LNCaP clone FGC (cell line): ENCODE data around the gene PHETA1.
"Not testable (repeated sequence)": the region's sequence is repeated elsewhere in the genome, so short reads cannot be mapped to it uniquely, and the experiment has no call there.

Experiments used
- DNase-seq: peaks from one replicate; pipeline ENCODE4 v3.0.0-alpha.2; 2011; ENCODE audit warnings: low read depth
- H3K4me3 ChIP-seq: 2 replicates; pipeline ENCODE4 v1.5.1; 2011; ENCODE audit warnings: mild to moderate bottlenecking, low read depth, low read length, control low read depth
- CTCF ChIP-seq: IDR thresholded peaks from 2 replicates; pipeline ENCODE4 v1.5.1; 2012; ENCODE audit warnings: mild to moderate bottlenecking; ENCODE audit not compliant: control insufficient read depth, insufficient read depth; ENCODE audit errors: extremely low read depth

PHETA1 gene

GRCh38 chr12:111337371-111337770 lies 31.5 kb downstream of the PHETA1 start:
- no peak for DNase-seq
- no peak overlapping the region for H3K4me3 ChIP-seq
- no peak for TF ChIP-seq CTCF

GRCh38 chr12:111336411-111336810 lies 32.5 kb downstream of the PHETA1 start:
- not testable (repeated sequence) for H3K4me3 ChIP-seq, DNase-seq

GRCh38 chr12:111335811-111336210 lies 33.1 kb downstream of the PHETA1 start:
- no peak for TF ChIP-seq CTCF
- DNase-seq, result no peak
- H3K4me3 ChIP-seq, result no peak overlapping the region

GRCh38 chr12:111335301-111335700 lies 33.6 kb downstream of the PHETA1 start:
- DNase-seq, H3K4me3 ChIP-seq: not testable (repeated sequence)

- H3K4me3 ChIP-seq, result no peak overlapping the region
- no peak for TF ChIP-seq CTCF
- no peak for DNase-seq
Measured at GRCh38 chr12:111334393-111334915, 34.4 kb downstream of the PHETA1 start.

- peak; percentile 54 for TF ChIP-seq CTCF
- H3K4me3 ChIP-seq, result no peak overlapping the region
- no peak for DNase-seq
Measured at GRCh38 chr12:111330800-111331752, 37.8 kb downstream of the PHETA1 start.

GRCh38 chr12:111328138-111328537 lies 40.8 kb downstream of the PHETA1 start:
- no peak overlapping the region for H3K4me3 ChIP-seq
- TF ChIP-seq CTCF, result no peak
- no peak for DNase-seq

- H3K4me3 ChIP-seq, result no peak overlapping the region
- no peak for TF ChIP-seq CTCF
- no peak for DNase-seq
Measured at GRCh38 chr12:111327474-111327873, 41.4 kb downstream of the PHETA1 start.
